Neural crest cell (in vitro differentiated cells): ENCODE results near the gene HYI. TPM values are rescaled to one million over a fixed set of nuclear protein-coding genes. Genes with fewer than 3 reads are reported as not detected.

Source experiments
- DNase-seq: peaks from one replicate; pipeline ENCODE4 v3.0.0; 2021; ENCODE audit warnings: low read depth, mixed read lengths, low spot score
- H3K27ac Mint-ChIP-seq: one replicate; pipeline ENCODE4 v1.8.0; 2021; ENCODE audit warnings: mild to moderate bottlenecking, mixed read lengths; ENCODE audit not compliant: unreplicated experiment
- H3K27me3 Mint-ChIP-seq: 2 replicates; pipeline ENCODE4 v1.8.0; 2021; ENCODE audit warnings: low read depth, mild to moderate bottlenecking, mixed read lengths
- H3K36me3 Mint-ChIP-seq: 2 replicates; pipeline ENCODE4 v1.8.0; 2021; ENCODE audit warnings: low read depth, mild to moderate bottlenecking, mixed read lengths
- H3K4me1 Mint-ChIP-seq: 2 replicates; pipeline ENCODE4 v1.8.0; 2021; ENCODE audit warnings: mixed read lengths
- H3K4me3 Mint-ChIP-seq: one replicate; pipeline ENCODE4 v1.8.0; 2021; ENCODE audit warnings: mild to moderate bottlenecking, mixed read lengths
- H3K9me3 Mint-ChIP-seq: 2 replicates; pipeline ENCODE4 v1.8.0; 2021; ENCODE audit warnings: mixed read lengths
- total RNA-seq: library from RNA; stranded (reverse); gene quantifications from 2 replicates; pipeline ENCODE4 v1.2.1, GENCODE V29; 2021
- TF ChIP-seq, protein P1 (sequence below): fragments of 200-600 bp; sonication (generic); conservative IDR thresholded peaks from 2 replicates; pipeline ENCODE4 v1.5.0; 2021; ENCODE audit warnings: antibody characterized with exemption, mild to moderate bottlenecking

The HYI gene
- total RNA-seq, 1 donor from 2014 or later: 46.6 TPM

DNA sequence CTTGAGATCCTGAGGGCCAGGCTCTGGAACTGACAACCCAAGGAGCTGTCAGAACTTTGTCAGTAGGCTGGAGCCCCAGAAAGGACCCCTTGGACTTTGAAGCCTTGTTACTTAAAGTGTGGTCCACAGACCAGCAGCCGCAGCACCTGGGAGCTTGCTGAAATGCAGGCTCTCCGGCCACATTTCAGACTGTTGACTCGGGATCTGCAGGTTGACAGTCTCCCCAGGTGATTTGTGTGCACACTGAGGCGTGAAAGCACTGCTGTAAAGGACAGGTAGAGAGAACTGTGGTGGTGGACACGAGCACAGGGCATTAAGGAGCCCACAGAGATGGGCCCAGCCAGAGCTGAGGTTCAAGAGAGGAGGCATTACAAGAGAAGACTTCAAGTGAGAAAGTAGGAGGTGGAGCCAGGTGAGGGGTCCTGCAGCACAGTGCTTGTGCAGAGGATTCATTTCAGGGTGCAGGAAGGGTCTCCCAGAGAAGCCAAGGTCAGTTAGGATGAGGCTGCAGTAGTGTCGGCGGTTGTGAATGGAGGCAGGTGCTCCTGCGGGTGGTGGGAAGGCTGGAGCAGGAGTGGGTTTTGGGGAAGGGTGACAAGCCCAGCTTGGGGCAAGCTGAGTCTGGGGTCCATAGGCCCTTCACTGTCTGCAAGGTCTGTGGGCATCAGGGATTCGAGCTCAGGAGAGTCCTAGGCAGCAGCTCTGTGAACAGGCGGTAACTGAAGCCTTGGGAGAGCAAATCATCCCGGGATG is 4.6 kb downstream of the HYI start:
- H3K4me1 Mint-ChIP-seq: peaks cover 15% of the 10 kb centered on the region
- peaks cover 34% of the 10 kb centered on the region for H3K36me3 Mint-ChIP-seq
- H3K27ac Mint-ChIP-seq: peak overlapping the region; percentile 44
- no peaks in the 10 kb centered on the region for H3K9me3 Mint-ChIP-seq
- TF ChIP-seq, protein P1, sequence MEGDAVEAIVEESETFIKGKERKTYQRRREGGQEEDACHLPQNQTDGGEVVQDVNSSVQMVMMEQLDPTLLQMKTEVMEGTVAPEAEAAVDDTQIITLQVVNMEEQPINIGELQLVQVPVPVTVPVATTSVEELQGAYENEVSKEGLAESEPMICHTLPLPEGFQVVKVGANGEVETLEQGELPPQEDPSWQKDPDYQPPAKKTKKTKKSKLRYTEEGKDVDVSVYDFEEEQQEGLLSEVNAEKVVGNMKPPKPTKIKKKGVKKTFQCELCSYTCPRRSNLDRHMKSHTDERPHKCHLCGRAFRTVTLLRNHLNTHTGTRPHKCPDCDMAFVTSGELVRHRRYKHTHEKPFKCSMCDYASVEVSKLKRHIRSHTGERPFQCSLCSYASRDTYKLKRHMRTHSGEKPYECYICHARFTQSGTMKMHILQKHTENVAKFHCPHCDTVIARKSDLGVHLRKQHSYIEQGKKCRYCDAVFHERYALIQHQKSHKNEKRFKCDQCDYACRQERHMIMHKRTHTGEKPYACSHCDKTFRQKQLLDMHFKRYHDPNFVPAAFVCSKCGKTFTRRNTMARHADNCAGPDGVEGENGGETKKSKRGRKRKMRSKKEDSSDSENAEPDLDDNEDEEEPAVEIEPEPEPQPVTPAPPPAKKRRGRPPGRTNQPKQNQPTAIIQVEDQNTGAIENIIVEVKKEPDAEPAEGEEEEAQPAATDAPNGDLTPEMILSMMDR: no peak
- peak overlapping the region; percentile 5 for H3K4me3 Mint-ChIP-seq
- DNase-seq: no peak
- H3K27me3 Mint-ChIP-seq: no peaks in the 10 kb centered on the region

DNA sequence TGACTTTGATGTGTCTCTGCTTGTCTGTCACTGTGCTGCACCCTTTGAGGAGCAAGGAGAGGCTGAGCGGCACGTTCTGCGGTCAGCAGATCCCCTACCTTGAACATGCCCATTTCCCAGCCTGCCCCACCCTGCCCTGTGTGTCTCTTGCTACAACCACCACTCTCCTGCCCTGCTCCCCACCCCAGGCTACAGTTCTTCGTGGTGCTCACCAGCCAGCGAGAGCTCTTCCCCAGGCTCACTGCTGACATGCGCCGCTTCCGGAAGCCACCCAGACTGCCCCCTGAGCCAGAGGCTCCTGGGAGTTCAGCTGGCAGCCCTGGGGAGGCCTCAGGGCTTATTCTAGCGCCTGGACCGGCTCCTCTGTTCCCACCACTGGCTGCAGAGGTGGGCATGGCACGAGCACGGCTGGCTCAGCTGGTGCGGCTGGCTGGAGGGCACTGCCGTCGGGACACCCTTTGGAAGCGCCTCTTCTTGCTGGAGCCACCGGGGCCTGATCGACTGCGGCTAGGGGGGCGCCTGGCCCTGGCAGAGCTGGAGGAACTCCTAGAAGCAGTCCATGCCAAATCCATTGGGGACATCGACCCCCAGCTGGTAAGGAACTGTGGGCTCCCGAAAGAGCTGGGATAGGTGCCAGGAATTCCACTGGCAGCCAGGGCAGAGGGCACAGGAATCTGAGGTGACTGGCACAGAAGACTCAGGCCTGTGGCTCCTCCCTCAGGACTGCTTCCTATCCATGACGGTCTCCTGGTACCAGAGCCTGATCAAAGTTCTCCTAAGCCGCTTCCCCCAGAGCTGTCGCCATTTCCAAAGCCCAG is 5.6 kb downstream of the HYI start:
- no peak for DNase-seq
- Mint-ChIP-seq H3K36me3 (peaks cover 34% of the 10 kb centered on the region), H3K4me1 (peaks cover 9% of the 10 kb centered on the region), H3K27me3 (no peaks in the 10 kb centered on the region), H3K4me3 (no peak overlapping the region), H3K27ac (no peak overlapping the region), H3K9me3 (no peaks in the 10 kb centered on the region)
- TF ChIP-seq, protein P1: no peak

DNA sequence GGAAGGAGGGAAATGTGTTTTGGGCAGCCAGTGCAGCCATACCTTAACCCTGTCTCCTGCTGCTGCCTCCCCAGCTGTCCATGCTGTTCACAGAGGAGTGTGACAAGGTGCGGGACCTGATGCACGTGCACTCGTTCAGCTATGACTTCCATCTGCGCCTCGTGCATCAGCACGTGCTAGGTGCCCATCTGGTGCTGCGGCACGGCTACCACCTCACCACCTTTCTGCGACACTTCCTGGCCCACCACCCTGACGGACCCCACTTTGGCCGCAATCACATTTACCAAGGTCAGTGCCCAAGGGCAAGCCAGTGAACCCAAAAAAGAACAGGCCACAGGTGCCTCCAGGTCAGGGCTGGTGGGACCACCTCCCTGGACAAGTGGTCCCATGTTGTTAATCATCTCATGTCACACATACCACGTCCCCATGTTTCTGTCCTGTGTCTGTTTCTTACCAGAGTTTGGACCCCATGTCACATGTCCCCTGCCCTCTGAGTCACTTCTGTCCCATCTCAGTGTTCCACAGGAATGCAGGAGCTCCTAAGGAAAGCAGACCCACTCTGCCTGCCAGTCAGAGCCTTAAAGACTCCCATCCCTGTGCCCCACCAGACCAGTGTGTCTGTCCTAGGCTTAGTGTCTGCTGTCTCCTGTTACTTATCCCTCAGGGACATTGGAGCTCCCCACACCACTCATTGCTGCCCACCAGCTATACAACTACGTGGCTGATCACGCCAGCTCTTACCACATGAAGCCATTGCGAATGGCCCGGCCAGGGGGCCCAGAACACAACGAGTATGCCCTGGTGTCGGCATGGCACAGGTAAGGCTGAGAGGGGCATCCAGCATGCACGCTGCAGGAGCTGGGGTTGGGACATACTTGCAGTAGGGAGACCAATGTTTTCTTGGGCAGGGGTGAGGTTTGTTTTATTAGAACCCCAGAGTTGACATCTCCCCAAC is 6.6 kb downstream of the HYI start:
- Mint-ChIP-seq H3K9me3 (no peaks in the 10 kb centered on the region), H3K27ac (no peak overlapping the region), H3K4me1 (no peaks in the 10 kb centered on the region), H3K36me3 (peaks cover 26% of the 10 kb centered on the region), H3K4me3 (peak overlapping the region; percentile 31), H3K27me3 (no peaks in the 10 kb centered on the region)
- TF ChIP-seq, protein P1: no peak
- DNase-seq: no peak

DNA sequence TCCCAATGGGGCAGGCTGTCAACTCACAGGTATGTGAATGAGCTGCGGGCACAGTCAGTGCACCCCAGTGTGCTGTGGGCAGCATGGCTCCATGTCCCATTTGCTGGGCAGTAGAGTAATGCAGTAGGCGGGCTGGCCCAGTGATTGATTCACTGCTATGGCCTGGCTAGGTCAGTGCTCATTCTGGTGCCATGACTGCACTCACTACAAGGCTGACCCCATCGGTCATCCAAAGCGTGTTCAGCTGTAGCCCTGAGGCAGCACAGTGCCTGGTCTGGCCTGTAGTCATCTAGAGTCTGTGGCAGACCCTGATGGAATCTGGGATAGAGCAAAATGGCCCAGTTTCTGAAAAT is 7.4 kb downstream of the HYI start:
- TF ChIP-seq, protein P1: no peak
- no peak for DNase-seq
- H3K27me3 Mint-ChIP-seq: no peaks in the 10 kb centered on the region
- no peaks in the 10 kb centered on the region for H3K4me1 Mint-ChIP-seq
- peaks cover 22% of the 10 kb centered on the region for H3K36me3 Mint-ChIP-seq
- peak overlapping the region; percentile 18 for H3K4me3 Mint-ChIP-seq
- H3K9me3 Mint-ChIP-seq: no peaks in the 10 kb centered on the region
- H3K27ac Mint-ChIP-seq: peak overlapping the region; percentile 37
